ENCODE measurements around the gene TRIM4.
"Not testable (repeated sequence)": the region's sequence is repeated elsewhere in the genome, so short reads cannot be mapped to it uniquely, and the experiment has no call there.

TRIM4 gene

DNA sequence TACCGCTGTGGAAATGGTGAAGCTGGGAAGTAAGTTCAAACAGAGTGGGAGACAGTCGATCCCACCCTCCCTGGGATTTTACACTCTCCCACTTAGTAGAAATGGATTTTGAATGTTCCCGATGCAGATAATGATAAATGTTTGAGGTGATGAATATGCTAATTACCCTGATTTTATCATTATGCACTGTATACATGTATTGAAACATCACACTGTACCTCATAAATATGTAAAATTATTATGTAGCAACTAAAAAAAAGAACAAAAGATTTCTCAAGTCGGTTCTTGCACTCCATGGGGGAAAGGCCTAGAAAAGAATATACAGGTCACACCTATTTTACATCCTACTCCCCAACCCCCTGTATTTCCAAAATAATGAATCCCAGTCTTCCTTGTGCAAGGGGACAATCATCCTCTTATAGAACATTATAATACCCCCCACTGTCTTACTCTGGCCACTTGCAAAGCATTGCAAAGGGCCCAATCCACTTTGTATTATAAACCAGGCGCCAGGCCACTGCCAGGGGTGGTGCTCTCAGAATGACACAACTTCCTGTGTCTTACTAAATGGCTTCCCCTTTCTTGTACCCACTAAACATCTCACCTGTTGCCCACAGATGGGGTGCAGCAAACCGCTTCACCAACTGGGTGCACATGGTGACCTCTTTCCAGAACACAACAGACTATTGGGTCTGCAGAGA lies 21.9 kb downstream of the TRIM4 start:
- Histone ChIP-seq H4K20me1 (ENCODE audit: control insufficient read depth, insufficient read depth, low read depth, low read length) (no peaks in the 10 kb centered on the region), H3K4me1 (ENCODE audit: control insufficient read depth, low read length) (no peaks in the 10 kb centered on the region), H3K4me3 (ENCODE audit: low read length) (no peak overlapping the region), H3K27ac (ENCODE audit: low read depth, low read length) (no peak overlapping the region), H3K27me3 (ENCODE audit: control insufficient read depth, low read length) (no peaks in the 10 kb centered on the region), H3K9me3 (ENCODE audit: control insufficient read depth, insufficient read depth, low read length) (no peaks in the 10 kb centered on the region), H3K36me3 (ENCODE audit: control insufficient read depth, low read length) (peaks cover 32% of the 10 kb centered on the region), H3K9me2 (replicated peaks; ENCODE audit: control insufficient read depth, low read length) (no peaks in the 10 kb centered on the region), H3F3A (ENCODE audit: control insufficient read depth, insufficient read depth) (peaks cover 5% of the 10 kb centered on the region), H3K4me2 (ENCODE audit: low read length) (no peak overlapping the region), H3K79me2 (ENCODE audit: control insufficient read depth, low read length) (no peaks in the 10 kb centered on the region)
- TF ChIP-seq, protein P1, sequence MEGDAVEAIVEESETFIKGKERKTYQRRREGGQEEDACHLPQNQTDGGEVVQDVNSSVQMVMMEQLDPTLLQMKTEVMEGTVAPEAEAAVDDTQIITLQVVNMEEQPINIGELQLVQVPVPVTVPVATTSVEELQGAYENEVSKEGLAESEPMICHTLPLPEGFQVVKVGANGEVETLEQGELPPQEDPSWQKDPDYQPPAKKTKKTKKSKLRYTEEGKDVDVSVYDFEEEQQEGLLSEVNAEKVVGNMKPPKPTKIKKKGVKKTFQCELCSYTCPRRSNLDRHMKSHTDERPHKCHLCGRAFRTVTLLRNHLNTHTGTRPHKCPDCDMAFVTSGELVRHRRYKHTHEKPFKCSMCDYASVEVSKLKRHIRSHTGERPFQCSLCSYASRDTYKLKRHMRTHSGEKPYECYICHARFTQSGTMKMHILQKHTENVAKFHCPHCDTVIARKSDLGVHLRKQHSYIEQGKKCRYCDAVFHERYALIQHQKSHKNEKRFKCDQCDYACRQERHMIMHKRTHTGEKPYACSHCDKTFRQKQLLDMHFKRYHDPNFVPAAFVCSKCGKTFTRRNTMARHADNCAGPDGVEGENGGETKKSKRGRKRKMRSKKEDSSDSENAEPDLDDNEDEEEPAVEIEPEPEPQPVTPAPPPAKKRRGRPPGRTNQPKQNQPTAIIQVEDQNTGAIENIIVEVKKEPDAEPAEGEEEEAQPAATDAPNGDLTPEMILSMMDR (IDR thresholded peaks at IDR 0.05; ENCODE audit: low read depth, low read length, poor library complexity, severe bottlenecking) = no peak
- TF ChIP-seq EZH2phosphoT487 (IDR thresholded peaks at IDR 0.05; ENCODE audit: borderline replicate concordance, low read length) = no peak

DNA sequence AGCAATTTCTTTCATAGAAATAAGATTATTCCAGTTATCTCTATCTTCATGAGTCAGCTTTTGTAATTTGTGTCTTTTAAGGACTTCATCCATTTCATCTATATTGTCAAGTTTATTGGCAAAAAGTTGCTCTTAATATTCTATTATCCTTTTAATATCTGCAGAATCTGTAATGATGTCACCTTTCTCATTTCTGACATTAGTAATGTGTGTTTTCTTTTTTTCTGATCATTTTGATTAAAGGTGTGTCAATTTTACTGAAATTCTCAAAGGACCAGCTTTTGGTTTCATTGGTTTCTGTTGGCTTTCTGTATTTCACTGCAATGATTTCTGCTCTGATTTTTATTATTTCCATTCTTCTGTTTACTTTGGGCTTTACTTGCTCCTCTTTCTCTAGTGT lies 24.6 kb downstream of the TRIM4 start:
- TF ChIP-seq, protein P1 (IDR thresholded peaks at IDR 0.05; ENCODE audit: low read depth, low read length, poor library complexity, severe bottlenecking) = no peak
- TF ChIP-seq EZH2phosphoT487 (IDR thresholded peaks at IDR 0.05; ENCODE audit: borderline replicate concordance, low read length) = no peak
- Histone ChIP-seq H3K4me1 (ENCODE audit: control insufficient read depth, low read length) (no peaks in the 10 kb centered on the region), H3K9me3 (ENCODE audit: control insufficient read depth, insufficient read depth, low read length) (no peaks in the 10 kb centered on the region), H3K27ac (ENCODE audit: low read depth, low read length) (no peak overlapping the region), H3F3A (ENCODE audit: control insufficient read depth, insufficient read depth) (peaks cover 5% of the 10 kb centered on the region), H3K36me3 (ENCODE audit: control insufficient read depth, low read length) (peaks cover 5% of the 10 kb centered on the region), H4K20me1 (ENCODE audit: control insufficient read depth, insufficient read depth, low read depth, low read length) (no peaks in the 10 kb centered on the region), H3K9me2 (replicated peaks; ENCODE audit: control insufficient read depth, low read length) (no peaks in the 10 kb centered on the region), H3K27me3 (ENCODE audit: control insufficient read depth, low read length) (no peaks in the 10 kb centered on the region), H3K4me3 (ENCODE audit: low read length) (no peak overlapping the region), H3K79me2 (ENCODE audit: control insufficient read depth, low read length) (no peaks in the 10 kb centered on the region), H3K4me2 (ENCODE audit: low read length) (no peak overlapping the region)

DNA sequence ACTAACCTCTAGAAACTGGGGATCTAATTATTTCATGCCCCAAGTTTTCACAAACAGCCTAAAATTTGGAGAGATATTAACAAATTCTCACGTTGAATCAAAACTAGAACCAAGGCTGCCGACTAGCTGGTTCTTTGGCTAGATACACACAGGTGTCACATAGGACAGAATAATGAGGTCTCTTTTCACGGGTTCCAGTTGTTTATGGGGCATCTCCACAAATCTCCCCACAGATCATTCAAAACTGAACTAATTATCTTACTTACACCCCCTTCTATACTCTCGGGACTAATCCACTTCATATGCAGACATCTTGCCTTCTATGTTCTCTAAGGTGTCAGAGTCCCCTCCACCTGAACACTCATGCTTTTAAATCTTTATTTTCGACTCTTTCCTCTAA lies 26.1 kb downstream of the TRIM4 start:
- Histone ChIP-seq H3K9me2 (replicated peaks; ENCODE audit: control insufficient read depth, low read length) (no peaks in the 10 kb centered on the region), H3K4me1 (ENCODE audit: control insufficient read depth, low read length) (no peaks in the 10 kb centered on the region), H3K4me2 (ENCODE audit: low read length) (no peak overlapping the region), H3K4me3 (ENCODE audit: low read length) (no peak overlapping the region), H3K27me3 (ENCODE audit: control insufficient read depth, low read length) (no peaks in the 10 kb centered on the region), H3F3A (ENCODE audit: control insufficient read depth, insufficient read depth) (peaks cover 5% of the 10 kb centered on the region), H3K27ac (ENCODE audit: low read depth, low read length) (no peak overlapping the region), H4K20me1 (ENCODE audit: control insufficient read depth, insufficient read depth, low read depth, low read length) (no peaks in the 10 kb centered on the region), H3K36me3 (ENCODE audit: control insufficient read depth, low read length) (no peaks in the 10 kb centered on the region; the same call in 1 of the 2 replicates), H3K9me3 (ENCODE audit: control insufficient read depth, insufficient read depth, low read length) (no peaks in the 10 kb centered on the region), H3K79me2 (ENCODE audit: control insufficient read depth, low read length) (no peaks in the 10 kb centered on the region)
- TF ChIP-seq, protein P1 (IDR thresholded peaks at IDR 0.05; ENCODE audit: low read depth, low read length, poor library complexity, severe bottlenecking) = no peak
- no peak for TF ChIP-seq EZH2phosphoT487 (IDR thresholded peaks at IDR 0.05; ENCODE audit: borderline replicate concordance, low read length)

DNA sequence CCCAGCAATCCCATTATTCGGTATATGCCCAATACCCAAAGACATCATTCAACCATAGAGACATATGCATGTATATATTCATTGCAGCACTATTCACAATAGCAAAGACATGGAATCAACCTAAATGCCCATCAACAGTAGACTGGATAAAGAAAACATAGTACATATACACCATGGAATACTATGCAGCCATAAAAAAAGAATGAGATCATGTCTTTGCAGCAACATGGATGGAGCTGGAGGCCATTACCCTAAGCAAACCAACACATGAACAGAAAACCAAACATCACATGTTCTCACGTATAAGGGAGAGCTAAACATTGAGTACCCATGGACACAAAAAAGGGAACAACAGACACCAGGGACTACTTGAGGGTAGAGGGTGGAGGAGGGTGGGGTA lies 29.0 kb downstream of the TRIM4 start:
- H3F3A ChIP-seq (ENCODE audit: control insufficient read depth, insufficient read depth); H3K4me1 ChIP-seq (ENCODE audit: control insufficient read depth, low read length); H3K36me3 ChIP-seq (ENCODE audit: control insufficient read depth, low read length); H3K9me3 ChIP-seq (ENCODE audit: control insufficient read depth, insufficient read depth, low read length); H3K79me2 ChIP-seq (ENCODE audit: control insufficient read depth, low read length); H4K20me1 ChIP-seq (ENCODE audit: control insufficient read depth, insufficient read depth, low read depth, low read length); H3K27ac ChIP-seq (ENCODE audit: low read depth, low read length); H3K9me2 ChIP-seq (replicated peaks; ENCODE audit: control insufficient read depth, low read length); H3K27me3 ChIP-seq (ENCODE audit: control insufficient read depth, low read length); H3K4me3 ChIP-seq (ENCODE audit: low read length); H3K4me2 ChIP-seq (ENCODE audit: low read length): not testable (repeated sequence)

DNA sequence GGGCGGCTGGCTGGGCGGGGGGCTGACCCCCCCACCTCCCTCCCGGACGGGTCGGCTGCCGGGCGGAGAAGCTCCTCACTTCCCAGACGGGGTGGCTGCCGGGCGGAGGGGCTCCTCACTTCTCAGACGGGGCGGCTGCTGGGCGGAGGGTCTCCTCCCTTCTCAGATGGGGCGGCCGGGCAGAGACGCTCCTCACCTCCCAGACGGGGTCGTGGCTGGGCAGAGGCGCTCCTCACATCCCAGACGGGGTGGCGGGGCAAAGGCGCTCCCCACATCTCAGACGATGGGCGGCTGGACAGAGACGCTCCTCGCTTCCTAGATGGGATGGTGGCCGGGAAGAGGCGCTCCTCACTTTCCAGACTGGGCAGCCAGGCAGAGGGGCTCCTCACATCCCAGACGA lies 31.0 kb downstream of the TRIM4 start:
- H3K27ac ChIP-seq (ENCODE audit: low read depth, low read length); H3K4me2 ChIP-seq (ENCODE audit: low read length); H3F3A ChIP-seq (ENCODE audit: control insufficient read depth, insufficient read depth); H3K27me3 ChIP-seq (ENCODE audit: control insufficient read depth, low read length); H4K20me1 ChIP-seq (ENCODE audit: control insufficient read depth, insufficient read depth, low read depth, low read length); H3K4me1 ChIP-seq (ENCODE audit: control insufficient read depth, low read length); H3K9me3 ChIP-seq (ENCODE audit: control insufficient read depth, insufficient read depth, low read length); H3K9me2 ChIP-seq (replicated peaks; ENCODE audit: control insufficient read depth, low read length); H3K79me2 ChIP-seq (ENCODE audit: control insufficient read depth, low read length); H3K36me3 ChIP-seq (ENCODE audit: control insufficient read depth, low read length); H3K4me3 ChIP-seq (ENCODE audit: low read length): not testable (repeated sequence)
